GF-D8 (cell line): Measurements from ENCODE around the gene TMEM30A.

Experiments
- DNase-seq: peaks from one replicate; lab custom pipeline; 2025; lab: John Stamatoyannopoulos, UW

Gene TMEM30A

DNA sequence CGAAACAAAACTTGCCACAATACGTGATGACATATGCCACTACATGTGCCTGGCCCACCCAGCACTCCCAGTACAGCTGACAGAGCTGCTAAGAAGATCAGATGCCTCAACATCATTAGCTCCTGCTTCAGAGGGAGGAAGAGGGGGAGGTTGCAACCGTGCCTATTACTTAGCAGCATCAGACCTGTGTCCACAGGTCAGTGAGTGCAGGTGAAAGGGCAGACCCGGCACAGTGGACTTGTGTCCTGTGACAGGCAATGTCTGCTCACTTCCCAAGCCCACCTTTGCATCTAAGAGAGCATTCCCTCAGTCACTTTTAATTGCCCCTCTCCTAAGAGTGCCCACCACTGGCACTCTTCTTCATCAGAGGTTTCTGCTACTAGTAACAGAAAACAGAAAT lies 69.3 kb downstream of the TMEM30A start:
- DNase-seq, result no peak

GRCh38 chr6:75213732-75214131 lies 70.9 kb downstream of the TMEM30A start:
- no peak for DNase-seq

GRCh38 chr6:75213112-75213511 lies 71.5 kb downstream of the TMEM30A start:
- DNase-seq, result no peak

DNA sequence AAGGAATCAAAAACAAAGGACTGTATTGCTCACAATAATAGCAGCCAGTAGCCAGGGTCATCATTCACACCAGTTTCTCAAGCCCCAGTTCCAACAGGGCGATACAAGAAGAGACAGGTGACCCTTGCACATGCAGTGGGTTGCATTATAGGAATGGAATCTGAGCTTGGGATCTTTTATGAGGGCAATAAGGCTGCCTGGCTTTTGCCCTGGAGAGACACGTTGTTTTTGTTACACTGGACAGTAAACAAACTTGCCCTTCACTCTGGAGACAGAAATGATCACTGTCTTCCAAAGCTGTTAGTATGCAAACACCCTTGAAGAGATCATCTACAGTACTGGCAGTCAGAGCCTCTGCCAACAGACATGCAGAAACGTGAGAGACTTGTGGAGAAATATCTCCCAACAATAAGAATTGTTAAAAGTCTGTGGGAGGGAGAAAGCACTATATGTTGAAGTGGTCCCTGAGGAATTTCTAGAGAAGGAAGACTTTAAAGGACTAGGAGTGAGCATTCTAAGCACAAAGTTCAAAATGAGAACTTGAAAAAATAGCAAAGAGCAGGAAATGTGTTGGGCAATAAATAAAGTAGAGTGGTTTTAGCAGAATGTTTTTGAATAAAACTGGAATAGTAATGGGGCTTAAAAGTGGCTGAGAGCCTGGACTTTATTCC lies 72.5 kb downstream of the TMEM30A start:
- DNase-seq, result no peak

DNA sequence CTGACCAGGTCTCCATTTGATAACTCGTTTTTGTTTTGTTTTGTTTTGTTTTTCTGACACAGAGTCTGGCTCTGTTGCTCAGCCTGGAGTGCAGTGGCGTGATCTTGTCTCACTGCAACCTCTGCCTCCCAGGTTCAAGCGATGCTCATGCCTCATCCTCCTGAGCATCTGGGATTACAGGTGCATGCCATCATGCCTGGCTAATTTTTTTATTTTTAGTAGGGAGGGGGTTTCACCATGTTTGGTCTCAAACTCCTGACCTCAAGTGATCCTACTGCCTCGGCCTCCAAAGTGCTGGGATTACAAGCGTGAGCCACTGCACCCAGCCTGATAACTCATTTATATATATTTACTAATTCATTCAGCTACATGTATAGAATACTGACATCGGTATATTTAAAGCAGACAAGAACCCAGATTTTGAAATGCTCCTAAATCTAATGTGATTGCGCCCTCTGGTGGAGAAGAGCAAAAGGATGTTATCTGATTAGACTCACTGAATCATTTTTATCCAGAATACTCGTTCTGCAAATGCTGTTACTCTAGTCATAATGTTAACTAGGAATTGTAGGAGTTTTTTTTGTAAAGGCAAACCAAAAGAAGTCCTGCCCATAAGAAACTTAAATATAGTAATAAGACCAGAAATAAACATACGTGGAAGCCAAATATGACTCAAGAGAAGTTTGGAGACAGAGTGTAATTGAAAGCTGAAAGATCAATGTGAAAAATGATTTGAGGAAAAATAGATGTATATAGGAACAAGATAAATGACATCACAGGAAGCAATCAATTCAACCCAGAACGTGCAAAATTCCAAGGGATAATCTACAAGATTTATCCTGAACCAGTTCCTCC lies 73.5 kb downstream of the TMEM30A start:
- DNase-seq, result peak; percentile 9

DNA sequence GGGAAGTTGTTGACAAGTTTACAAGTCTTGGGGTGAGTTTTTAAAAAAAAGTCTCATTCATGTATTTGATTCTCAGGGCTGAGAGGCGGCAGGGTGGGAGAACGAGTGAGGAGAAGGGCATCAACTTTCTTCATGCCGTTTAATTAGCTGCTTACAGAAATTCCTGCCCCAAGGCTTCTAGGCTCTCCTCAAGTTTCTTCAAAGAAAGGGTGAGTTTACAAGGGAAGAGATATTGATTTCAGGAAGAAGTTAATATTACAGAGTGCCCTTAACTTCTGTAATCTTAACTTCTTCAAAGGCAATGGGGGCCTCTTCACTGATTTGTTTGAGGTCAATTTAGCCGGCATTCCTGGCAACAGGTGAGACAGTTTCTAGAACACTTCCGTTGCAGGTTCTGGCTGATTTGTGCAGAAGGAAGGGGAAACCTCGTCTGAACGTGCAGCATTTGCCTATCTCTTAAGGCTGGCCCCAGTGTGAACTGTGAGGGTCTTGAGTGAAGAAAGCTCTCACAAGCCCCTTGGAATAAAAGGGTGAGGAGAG lies 75.3 kb downstream of the TMEM30A start:
- DNase-seq, result no peak

DNA sequence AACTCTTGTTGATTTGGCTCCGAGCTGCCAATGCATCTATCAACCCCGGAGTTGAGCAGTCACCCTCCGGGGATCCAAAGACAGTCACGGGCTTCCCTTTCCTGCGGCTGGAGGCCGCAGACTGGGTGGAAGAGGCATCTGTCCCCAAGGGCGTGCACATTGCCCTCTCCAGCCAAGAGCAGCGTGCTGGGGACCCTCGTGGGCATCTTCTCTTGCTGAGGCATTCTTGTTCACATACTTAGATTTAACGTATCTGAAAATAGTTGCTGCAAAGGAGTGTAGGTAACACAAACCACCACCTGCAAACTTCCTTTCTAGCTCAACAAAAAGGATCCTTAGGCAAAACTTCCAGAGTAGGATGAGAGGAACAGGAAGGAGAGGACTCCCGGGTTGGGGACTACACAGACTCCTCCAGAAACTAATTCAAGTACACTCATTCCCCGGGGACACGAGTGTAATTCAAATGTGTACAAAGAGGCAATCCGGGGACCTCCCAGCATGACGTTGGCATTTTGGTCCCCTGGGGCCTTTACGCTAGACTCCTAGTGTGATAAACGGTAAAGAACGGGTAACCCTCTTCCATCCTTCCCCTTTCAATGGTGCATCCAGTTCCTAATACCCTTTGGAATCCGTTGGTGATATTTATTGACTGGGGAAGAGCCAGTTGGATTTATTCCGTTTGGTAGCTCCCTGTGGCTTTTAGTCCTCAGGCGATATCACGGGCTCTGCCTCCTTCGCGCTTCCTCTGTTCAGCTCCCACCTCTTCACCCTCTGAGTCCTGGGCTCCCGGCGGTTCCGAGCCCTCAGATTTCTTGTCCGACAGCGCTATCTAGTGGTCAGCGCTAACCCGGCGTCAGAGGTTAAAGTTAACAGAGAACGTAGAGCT lies 76.1 kb downstream of the TMEM30A start:
- no peak for DNase-seq

GRCh38 chr6:75206576-75207342 lies 77.8 kb downstream of the TMEM30A start:
- no peak for DNase-seq

GRCh38 chr6:75205776-75206575 lies 78.6 kb downstream of the TMEM30A start, which contains the start of gene COL12A1:
Gene COL12A1 (minus strand): TSS chr6:75206053. CDS start chr6:75202792, 3,261 bp downstream.
- no peak for DNase-seq

- no peak for DNase-seq
Measured at GRCh38 chr6:75204959-75205775, 79.4 kb downstream of the TMEM30A start.

DNA sequence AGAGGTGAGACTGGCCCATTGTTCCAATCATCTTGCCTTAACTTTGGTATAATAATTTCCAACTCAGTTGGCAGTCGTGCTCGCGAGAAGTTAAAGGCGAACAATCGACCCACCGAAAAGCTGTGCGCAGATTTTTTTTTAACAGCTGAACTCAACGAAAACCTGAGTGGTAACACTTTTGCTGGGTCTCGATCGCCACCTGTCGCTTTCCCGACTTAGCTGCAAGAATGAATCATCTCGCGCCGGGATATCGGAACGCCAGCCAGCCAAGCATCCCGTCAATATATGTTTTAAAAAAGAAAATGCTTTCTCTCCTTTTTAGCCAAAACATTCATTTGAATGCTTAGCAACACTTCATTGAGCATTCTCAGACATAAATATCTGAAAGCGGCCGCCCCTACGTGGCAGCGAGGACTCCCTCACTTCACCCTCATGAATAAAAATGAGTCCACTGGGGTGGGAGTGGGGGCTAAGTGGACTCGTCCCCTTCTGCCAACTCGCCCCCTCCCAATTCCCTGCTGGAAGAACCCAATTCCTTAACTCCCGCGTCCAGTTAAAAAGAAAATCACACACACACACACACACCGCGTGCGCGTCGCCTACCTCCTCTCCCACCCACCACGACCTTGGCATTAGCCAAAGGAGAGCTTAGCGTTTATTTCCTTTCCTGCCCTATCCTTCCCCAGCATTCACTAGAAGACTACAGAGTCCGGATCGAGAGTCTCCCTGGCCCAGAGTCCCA lies 80.2 kb downstream of the TMEM30A start:
- DNase-seq, result no peak

DNA sequence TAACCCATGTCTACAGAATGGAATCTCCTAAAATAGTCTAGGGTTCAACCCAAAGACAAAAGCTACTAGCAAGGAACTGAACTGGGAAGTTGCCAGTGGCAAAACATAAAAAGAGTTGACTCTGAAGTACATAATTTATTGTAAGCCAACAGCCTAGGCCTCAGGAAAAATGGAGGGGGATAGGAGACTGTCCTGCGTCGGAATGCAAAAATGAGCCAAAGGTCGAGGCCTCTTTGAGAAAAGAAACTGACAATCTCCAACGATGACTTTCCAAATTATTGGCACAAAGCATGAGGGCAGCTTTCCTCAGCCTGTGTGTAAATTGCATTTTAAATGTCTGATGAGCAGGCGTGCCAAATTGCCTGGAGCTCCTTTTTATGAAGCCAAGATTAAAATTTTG lies 80.9 kb downstream of the TMEM30A start:
- DNase-seq, result no peak
